GM12801 (cell line): ENCODE data around the gene MAP2K1.

Source experiments
- TF ChIP-seq, protein P1 (sequence below): IDR thresholded peaks from one replicate; pipeline ENCODE4 v1.5.1; 2011; ENCODE audit warnings: control low read depth; ENCODE audit not compliant: insufficient read length; ENCODE audit errors: extremely low read depth

The MAP2K1 gene

GRCh38 chr15:66374179-66374578 lies 12.5 kb upstream of the MAP2K1 start:
- TF ChIP-seq, protein P1, sequence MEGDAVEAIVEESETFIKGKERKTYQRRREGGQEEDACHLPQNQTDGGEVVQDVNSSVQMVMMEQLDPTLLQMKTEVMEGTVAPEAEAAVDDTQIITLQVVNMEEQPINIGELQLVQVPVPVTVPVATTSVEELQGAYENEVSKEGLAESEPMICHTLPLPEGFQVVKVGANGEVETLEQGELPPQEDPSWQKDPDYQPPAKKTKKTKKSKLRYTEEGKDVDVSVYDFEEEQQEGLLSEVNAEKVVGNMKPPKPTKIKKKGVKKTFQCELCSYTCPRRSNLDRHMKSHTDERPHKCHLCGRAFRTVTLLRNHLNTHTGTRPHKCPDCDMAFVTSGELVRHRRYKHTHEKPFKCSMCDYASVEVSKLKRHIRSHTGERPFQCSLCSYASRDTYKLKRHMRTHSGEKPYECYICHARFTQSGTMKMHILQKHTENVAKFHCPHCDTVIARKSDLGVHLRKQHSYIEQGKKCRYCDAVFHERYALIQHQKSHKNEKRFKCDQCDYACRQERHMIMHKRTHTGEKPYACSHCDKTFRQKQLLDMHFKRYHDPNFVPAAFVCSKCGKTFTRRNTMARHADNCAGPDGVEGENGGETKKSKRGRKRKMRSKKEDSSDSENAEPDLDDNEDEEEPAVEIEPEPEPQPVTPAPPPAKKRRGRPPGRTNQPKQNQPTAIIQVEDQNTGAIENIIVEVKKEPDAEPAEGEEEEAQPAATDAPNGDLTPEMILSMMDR: no peak

GRCh38 chr15:66378814-66379430 lies 7.8 kb upstream of the MAP2K1 start:
- TF ChIP-seq, protein P1: no peak

DNA sequence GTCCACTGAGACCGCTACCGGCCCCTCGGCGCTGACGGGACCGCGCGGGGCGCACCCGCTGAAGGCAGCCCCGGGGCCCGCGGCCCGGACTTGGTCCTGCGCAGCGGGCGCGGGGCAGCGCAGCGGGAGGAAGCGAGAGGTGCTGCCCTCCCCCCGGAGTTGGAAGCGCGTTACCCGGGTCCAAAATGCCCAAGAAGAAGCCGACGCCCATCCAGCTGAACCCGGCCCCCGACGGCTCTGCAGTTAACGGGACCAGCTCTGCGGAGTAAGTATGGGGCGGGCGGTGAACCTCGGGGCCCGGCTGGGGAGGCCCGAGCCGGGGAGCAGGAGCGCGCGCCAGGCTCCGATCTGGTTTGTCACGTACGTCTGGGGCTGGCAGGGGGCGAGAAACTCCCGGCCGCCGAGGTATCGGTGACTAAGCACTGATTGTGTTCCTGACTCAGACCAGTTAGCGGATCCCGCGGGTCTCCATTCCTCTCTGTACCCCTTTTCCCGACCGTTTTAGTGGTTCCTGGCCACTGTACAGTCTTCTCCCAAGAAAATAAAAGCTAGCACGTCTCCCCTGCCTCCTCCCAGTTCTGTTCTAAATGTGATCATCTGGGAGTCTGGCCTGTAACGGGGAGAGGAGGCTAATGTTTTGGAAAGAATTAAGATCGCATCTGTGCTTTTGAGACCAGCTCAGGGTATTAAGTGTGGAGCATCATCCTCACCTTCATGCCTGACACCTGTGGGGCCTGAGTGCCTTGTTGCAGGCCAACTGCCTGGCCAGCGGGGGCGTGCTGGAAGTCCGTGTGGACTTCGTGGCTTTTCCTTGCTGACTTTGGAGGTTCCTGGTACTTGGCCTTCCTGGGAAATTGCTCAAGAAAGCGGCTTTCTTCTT lies 691 bp downstream of the MAP2K1 start:
- TF ChIP-seq, protein P1: no peak

DNA sequence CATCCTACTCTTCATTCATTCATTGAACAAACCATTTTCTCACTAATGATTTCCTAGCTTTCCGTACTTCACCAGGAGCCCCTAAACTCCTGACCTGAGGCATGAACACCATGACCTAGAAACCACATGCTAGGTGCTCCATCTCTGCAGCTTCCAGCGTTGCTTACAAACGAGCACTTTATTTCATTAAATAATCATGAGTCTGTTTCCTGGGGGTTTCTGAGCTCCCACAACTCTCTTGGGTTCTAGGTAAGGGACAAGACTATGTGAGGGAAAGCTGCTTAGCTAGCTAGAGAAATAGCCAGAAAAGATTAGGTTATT lies 1.3 kb downstream of the MAP2K1 start:
- TF ChIP-seq, protein P1: no peak

DNA sequence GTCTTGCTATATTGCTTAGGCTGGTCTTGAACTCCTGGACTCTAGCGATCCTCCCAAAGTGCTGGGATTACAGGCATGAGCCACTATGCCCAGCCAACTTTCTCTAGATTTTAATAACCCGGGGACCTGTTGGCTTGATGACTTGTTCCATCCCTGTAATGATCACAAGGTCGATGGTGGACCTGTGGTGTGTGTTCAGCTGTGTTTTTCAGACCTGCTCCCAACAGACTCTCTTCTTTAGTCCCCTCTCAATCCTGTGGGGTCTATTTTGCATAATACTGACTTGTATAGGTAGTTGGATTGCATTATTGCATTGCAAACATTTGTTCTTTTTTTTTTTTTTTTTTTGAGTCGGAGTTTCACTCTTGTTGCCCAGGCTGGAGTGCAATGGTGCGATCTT lies 1.9 kb downstream of the MAP2K1 start:
- TF ChIP-seq, protein P1: no peak

- TF ChIP-seq, protein P1: no peak
Measured at GRCh38 chr15:66389098-66389858, 2.6 kb downstream of the MAP2K1 start.

DNA sequence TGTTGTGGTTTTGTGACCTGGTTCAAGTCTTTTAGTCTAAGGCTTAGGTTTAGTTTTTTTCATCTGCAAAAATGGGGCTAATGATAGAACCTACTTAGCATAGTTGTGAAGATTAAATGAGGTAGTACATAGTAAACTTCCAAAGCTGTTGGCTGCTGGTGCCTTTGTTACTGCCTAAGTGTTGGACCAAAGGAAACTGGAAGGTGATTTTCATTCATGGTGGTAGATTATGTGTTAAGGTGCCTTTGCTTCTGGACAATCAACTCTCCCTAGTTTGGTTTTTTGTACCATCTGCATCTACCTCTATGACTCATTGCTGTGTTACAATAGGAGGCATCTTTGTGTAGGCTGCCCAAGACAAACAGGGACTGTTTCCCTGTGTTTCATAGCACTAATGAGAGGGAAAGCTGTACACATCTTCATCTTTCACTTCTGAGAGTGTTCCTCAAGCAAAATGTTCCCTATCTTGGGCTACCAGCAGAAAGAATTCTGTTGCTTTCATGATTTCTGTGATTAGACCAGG lies 3.2 kb downstream of the MAP2K1 start:
- TF ChIP-seq, protein P1: no peak
